ENCODE measurements around the gene STK40.

Gene STK40

DNA sequence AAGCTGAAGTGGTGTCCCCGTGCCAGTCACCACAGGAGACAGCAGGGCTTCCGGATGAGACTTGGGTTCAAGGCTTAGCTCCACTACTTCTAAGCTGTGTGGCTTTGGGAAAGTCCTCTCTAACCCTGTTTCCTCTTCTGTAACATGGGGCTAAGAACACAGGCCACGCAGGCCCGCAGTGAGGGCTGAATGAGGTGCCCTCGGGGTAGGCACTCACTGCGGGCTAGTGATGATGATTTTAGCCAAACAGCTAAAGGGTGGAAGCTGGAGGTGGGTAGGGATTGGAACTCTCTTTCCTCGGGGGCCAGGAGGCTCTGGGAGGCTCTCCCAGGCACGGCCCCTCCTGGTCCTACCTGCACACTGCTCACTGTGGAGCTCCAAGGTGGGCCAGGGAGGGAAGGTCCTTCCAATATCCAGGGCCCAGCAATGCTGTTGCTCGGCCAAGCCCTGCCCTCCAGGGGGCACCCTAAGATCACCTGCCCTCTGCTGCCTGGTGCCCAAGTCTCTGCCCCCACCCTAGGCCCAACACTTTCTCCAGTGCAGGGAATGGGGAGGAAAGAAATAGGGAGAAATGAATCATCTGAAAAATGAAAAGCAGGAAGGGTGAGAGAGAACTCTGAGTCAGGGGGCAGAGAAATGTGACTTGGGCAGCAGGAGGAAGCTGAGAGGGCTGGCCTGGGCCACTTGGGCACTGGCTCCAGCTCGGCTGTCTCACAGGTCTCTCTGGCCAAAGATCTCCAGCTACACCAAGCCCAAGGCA is 43.1 kb downstream of the STK40 start:
- no peak for DNase-seq

- no peak for DNase-seq
Observed at GRCh38 chr1:36341626-36342320, 44.0 kb downstream of the STK40 start.

DNA sequence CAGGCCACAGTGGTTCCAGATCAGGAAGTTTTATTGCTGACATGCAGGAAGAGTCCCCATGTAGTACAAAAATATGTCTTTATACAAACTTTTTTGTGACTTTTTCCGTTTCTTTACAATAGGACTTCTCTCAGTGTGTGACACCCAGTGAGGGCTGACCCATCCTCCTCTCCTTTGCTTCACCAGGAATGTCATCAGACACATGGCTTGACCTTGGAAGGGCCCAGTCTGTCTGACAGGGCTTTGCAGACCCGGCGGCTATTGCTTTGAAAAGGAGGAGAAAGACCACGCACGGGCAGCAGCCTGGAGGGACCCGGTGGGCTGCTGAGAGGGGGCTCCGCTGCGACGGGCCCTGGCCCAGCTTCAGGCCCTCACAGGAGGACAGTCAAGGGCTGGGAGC is 46.1 kb downstream of the STK40 start:
- no peak for DNase-seq

GRCh38 chr1:36339215-36339614 is 46.5 kb downstream of the STK40 start:
- no peak for DNase-seq

- DNase-seq = no peak
Observed at GRCh38 chr1:36337830-36338229, 47.9 kb downstream of the STK40 start.

GRCh38 chr1:36330940-36331339 is 54.8 kb downstream of the STK40 start:
- DNase-seq = no peak

DNA sequence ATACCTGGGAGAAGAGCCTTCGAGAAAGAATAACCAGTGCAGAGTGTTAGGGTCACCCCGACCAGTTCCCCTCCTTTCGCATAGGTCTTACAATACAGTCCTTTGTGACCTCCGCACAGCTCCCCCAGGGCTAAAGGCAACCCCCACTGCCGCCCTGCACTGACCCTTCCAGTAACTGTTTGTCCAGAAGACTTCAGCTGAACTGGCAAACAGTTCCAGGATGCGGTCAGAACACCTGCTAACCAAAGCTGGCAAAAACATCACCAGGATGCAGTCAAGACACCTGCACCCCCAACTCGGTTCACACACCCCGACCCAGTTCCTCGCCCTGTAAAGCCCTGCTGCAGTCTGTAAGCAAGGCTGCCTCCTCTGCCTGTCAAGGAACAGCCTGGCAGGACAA is 55.9 kb downstream of the STK40 start:
- no peak for DNase-seq

GRCh38 chr1:36328713-36329112 is 57.0 kb downstream of the STK40 start:
- DNase-seq = peak; percentile 54

DNA sequence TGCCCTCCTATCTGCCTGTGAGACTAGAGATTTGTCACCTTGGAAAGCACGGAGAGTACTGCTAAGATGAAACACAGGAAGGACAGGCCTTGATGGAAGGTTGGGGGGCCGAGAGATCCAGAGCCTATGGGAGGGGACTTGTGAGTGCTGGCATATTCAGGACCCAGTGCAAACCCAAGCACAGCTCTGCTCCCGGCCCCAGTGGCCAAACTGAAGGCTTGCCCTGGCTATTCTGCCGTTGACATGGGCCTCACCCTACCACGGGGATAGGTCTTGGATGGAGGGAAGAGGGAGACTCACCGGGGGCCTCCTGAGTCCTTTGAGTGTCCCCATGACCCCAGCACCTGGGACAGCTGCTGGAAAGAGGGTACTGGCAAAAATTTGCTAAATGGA is 57.6 kb downstream of the STK40 start:
- no peak for DNase-seq

DNA sequence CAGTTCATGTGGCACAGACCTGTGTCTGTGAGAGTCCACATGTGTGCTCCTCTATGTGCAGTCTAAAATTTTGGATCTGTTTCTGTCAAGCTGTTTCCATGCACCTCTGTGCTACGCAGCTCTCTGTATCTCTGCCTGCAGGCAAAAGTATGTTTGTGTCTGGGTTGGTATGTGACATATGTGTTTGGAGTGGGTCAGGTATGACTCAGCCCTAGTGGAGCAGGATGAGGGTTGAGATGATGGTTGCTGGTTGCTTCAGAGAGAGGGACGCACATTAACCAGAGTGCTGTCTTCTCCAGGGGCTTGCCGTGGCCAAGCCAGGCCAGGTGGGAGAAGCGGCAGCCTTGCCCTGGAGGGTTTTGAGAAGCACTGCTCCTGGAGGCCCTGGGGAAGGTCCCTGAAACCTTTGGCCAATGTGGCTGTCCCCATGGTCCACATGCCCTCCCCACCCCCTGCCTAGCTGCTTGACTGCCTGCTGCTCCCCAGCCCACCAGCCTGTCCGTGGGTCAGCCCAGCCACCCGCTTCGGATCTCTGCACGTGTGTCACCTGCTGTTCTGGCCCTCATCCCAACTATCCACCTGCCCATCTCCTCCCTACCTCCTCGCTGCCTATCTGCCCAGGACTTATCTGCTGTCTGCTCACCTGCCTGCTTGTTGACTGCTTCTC is 58.2 kb downstream of the STK40 start:
- no peak for DNase-seq

GRCh38 chr1:36326499-36326898 is 59.2 kb downstream of the STK40 start:
- no peak for DNase-seq

- no peak for DNase-seq
Observed at GRCh38 chr1:36324353-36324703, 61.4 kb downstream of the STK40 start.

DNA sequence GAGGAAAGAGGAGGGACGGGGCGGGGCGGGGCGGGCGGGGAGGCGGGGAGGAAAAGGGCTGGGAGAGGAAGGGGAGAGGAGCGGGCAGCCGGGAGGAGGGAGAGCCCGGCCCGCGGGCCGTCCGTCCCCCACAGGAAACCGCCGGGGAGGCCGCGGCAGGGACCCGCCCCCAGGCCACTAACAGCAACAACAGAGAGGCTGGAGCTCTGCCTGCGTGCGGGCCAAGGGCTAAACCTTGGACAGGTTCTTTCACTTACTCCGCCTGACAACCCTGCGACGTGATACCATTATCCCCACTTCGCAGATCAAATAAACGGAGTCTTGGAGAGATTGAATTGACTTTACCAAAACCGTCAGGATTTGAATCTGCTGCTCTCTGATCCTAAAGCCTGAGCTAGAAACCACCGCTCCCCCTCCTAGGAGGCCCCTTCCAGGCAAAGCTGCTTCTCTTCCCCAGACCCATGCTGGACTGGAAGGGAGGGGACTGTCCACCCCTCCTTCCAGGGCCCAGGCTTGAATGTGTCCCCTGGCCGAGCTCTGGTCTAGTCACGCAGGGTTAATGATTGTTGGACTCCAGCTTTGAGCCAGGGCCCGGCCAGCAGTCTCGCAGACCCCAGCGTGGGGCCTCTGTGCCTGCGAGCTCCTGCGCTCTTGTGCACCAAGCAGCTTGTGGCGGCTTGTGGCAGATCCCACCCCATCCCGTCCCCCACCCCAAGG is 61.9 kb downstream of the STK40 start, which contains the start of gene EVA1B:
Gene EVA1B (minus strand): TSS at position 10 of the 717 bp plus-strand sequence. CDS start 608 bp downstream, outside the sequence.
- peak; percentile 94 for DNase-seq

- DNase-seq = peak; percentile 82
Observed at GRCh38 chr1:36322786-36323635, 62.7 kb downstream of the STK40 start.

- peak; percentile 37 for DNase-seq
Observed at GRCh38 chr1:36322041-36322785, 63.5 kb downstream of the STK40 start.

GRCh38 chr1:36321119-36321951 is 64.4 kb downstream of the STK40 start:
- DNase-seq = peak; percentile 96

DNA sequence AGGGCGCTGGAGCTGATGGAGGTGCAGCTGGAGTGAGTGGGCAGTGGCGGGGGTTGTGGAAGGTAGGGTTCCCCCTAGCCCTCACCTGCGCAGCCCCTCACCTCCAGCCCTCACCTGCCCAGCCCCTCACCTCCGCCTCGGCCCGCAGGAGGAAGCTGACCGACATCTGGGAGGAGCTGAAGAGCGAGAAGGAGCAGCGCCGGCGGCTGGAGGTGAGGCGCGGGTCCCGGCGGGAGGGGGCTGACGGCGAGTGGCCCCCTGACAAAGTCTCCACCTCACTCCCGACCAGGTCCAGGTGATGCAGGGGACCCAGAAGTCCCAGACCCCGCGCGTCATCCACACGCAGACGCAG is 65.0 kb downstream of the STK40 start:
- DNase-seq = no peak

- DNase-seq = peak; percentile 58
Observed at GRCh38 chr1:36320291-36320761, 65.4 kb downstream of the STK40 start.

DNA sequence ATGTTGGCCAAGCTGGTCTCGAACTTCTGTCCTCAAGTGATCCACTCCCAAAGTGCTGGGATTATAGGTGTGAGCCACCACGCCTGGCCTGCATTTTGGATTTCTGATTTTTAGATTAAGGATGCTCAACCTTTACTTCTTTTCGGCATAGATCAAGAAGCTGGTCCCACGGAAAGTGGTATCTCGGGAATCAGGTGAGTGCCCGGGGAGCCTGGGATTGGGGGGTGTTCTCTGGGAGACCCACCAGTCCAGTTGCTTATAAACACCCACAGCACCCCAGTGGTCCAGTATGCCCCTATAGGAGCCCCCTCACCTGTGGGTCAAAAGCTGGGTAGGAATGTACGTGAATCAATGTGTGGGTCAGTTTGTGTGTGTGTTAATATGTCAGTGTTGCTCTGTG is 76.3 kb downstream of the STK40 start:
- no peak for DNase-seq

DNA sequence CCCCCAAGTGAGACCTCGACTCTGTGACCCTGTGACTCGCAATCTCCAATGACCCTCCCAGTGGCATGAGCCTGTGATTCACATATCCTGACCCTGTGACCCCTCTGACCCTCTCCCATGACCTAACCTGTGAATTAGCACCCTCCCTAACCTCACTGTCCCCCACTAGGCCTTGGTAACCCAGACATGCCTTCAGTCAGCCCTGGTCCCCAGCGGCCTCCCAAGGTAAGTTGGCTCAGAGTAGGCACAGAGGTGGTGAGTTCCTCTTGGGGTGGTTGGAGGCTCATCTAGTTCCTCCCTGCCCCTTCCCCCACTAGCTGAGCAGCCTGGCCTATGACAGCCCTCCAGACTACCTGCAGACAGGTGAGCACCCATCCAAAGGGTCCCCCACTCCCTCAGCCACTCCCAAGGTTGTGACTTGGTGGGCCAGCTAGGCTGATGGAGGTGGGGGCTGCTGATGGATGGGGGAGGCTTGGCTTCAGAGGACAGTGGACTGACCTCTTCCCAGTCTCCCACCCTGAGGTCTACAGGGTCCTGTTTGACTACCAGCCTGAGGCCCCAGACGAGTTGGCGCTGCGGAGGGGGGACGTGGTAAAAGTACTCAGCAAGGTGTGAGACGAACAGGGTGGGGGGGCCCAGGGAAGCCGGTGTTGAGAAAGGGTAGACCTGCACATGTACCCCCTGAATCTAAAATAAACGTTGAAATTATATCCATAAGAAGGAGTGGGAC is 78.0 kb downstream of the STK40 start:
- DNase-seq = no peak
